ENCODE measurements around the gene GBP3. TPM values are rescaled to one million over a fixed set of nuclear protein-coding genes. Genes with fewer than 3 reads are reported as not detected.

The GBP3 gene
- total and polyA plus RNA-seq, 4 donors: 2.0 to 8.8 (median 4.4) TPM

- TF ChIP-seq ZBTB33 (IDR thresholded peaks at IDR 0.05) (peak; percentile 74), JUND (IDR thresholded peaks at IDR 0.05) (peak; percentile 72 to 84), HNF4G (IDR thresholded peaks at IDR 0.05) (peak; percentile 95), HNF4A (conservative IDR thresholded peaks at IDR 0.05) (peak; percentile 95 to 98), ATF3 (IDR thresholded peaks at IDR 0.05) (peak; percentile 64), EGR1 (IDR thresholded peaks at IDR 0.05; ENCODE audit: low read depth in 2 of 2) (peak in 1 of 2 donors; percentile 27)
These were observed 22.5 kb upstream of the GBP3 start (continued) for GRCh38 chr1:89044970-89045721.

- Histone ChIP-seq H3K27me3 (ENCODE audit: control insufficient read depth in 4 of 4, insufficient read depth in 4 of 4, low read length in 3 of 4) (no peaks in the 10 kb centered on the region), H3K4me1 (ENCODE audit: control insufficient read depth in 4 of 4, insufficient read depth in 4 of 4, low read length in 3 of 4) (peaks cover 2 to 26% (median 10%) of the 10 kb centered on the region in 4 donors), H3K4me3 (ENCODE audit: low read depth in 1 of 3, low read length in 3 of 3) (peak overlapping the region in 1 of 3 donors; percentile 42), H3K9ac (ENCODE audit: low read depth in 1 of 2, low read length in 2 of 2) (no peak overlapping the region), H3K27ac (ENCODE audit: low read depth in 1 of 2, low read length in 2 of 2) (no peak overlapping the region), H3K9me3 (ENCODE audit: control insufficient read depth in 4 of 4, low read length in 3 of 4) (peaks cover 5 to 8% (median 7%) of the 10 kb centered on the region in 4 donors), H3K36me3 (ENCODE audit: control insufficient read depth in 4 of 4, insufficient read depth in 3 of 4, low read depth in 1 of 4, low read length in 3 of 4) (peaks cover 0 to 3% (median 0%) of the 10 kb centered on the region in 4 donors)
- 89% methylated on average over 5 of the region's 5 CpGs for WGBS
- TF ChIP-seq FOXA1 (IDR thresholded peaks at IDR 0.05) (no peak), ATF3 (IDR thresholded peaks at IDR 0.05) (no peak), CTCF (IDR thresholded peaks at IDR 0.05; ENCODE audit: low read depth, low read length, missing input control) (no peak), ZBTB33 (IDR thresholded peaks at IDR 0.05) (no peak), HNF4A (conservative IDR thresholded peaks at IDR 0.05) (no peak), RAD21 (IDR thresholded peaks at IDR 0.05) (no peak), NR2F2 (IDR thresholded peaks at IDR 0.05) (no peak), GABPA (IDR thresholded peaks at IDR 0.05 in 1 of 2, conservative IDR thresholded peaks at IDR 0.05 in 1 of 2) (no peak), YY1 (IDR thresholded peaks at IDR 0.05) (no peak), JUND (IDR thresholded peaks at IDR 0.05) (no peak), HNF4G (IDR thresholded peaks at IDR 0.05) (no peak), EGR1 (IDR thresholded peaks at IDR 0.05; ENCODE audit: low read depth in 2 of 2) (no peak), RXRA (IDR thresholded peaks at IDR 0.05) (no peak), FOXA2 (IDR thresholded peaks at IDR 0.05) (no peak), SP1 (IDR thresholded peaks at IDR 0.05) (no peak), MAX (IDR thresholded peaks at IDR 0.05) (no peak), TAF1 (conservative IDR thresholded peaks at IDR 0.05) (no peak), REST (IDR thresholded peaks at IDR 0.05) (no peak)
- DNase-seq (ENCODE audit: low spot score): no peak
These were observed 21.3 kb upstream of the GBP3 start for GRCh38 chr1:89043940-89044339.
